GM10248 (cell line): ENCODE data around the gene DCLK1.
A peak's percentile ranks its signal among the peaks of the same experiment; 100 is the strongest.

Source experiments
- CTCF ChIA-PET: fragments of 300-600 bp; sonication (Branson Sonifier 250); formaldehyde crosslinking; extraction: SDS; loops from one replicate; lab custom pipeline; 2021; ENCODE audit warnings: antibody characterized with exemption; lab: Yijun Ruan, JAX
- POLR2A ChIA-PET: fragments of 350-650 bp; sonication (Branson Sonifier 250); formaldehyde crosslinking; extraction: SDS; loops from one replicate; lab custom pipeline; 2020; ENCODE audit warnings: antibody characterized with exemption; lab: Yijun Ruan, JAX
- DNase-seq: peaks from one replicate; pipeline ENCODE4 v3.0.0; 2012; ENCODE audit errors: extremely low spot score
- CTCF ChIP-seq: IDR thresholded peaks from 2 replicates; pipeline ENCODE4 v1.5.1; 2012; ENCODE audit warnings: mild to moderate bottlenecking, low read depth; ENCODE audit errors: extremely low read depth, missing control alignments, control extremely low read depth

Gene DCLK1

DNA sequence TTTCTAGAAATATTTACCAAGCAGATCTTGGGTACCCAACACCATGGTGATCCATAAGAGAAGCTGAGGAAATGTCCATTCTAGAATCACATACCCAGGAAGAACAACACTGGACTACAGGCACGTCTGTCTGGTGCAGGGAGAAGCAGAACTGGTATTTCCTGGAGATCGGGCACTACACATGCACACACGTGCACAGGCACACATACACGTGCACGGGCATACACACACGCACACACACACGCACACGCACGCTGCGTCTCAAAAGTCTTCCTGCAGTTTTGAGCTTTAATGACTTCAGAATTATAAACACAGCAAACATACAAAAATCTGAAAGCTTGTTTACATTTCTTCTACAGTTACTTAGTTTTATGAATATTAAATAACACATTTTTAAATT lies 189.8 kb downstream of the DCLK1 start:
- ChIA-PET CTCF (no interaction called here), POLR2A (no interaction called here)
- no peak for TF ChIP-seq CTCF
- no peak for DNase-seq

DNA sequence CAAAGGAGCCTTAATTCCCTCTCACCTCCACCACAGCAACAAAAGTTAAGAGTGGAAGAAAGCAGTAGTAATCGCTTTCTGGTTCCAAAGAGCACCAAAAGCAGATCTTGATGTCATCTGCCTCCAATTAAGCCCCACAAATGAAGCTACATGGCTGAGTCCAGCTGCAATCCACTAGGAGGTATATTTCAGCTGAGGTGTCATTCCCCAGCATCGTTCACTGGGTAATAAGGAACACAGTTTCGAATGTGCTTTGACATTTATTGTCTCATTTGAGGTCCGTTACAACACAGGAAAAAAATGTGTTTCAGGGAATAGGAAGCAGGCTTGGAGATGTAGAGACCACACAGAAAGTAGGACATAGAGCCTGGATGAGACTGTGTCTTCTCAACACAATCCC lies 190.4 kb downstream of the DCLK1 start:
- no peak for TF ChIP-seq CTCF
- CTCF ChIA-PET = interaction anchor here (1.2 kb wide), 1 partner anchor 37 kb away, joined by 3 read pairs; no protein-coding TSS in a partner anchor
- POLR2A ChIA-PET = no interaction called here

DNA sequence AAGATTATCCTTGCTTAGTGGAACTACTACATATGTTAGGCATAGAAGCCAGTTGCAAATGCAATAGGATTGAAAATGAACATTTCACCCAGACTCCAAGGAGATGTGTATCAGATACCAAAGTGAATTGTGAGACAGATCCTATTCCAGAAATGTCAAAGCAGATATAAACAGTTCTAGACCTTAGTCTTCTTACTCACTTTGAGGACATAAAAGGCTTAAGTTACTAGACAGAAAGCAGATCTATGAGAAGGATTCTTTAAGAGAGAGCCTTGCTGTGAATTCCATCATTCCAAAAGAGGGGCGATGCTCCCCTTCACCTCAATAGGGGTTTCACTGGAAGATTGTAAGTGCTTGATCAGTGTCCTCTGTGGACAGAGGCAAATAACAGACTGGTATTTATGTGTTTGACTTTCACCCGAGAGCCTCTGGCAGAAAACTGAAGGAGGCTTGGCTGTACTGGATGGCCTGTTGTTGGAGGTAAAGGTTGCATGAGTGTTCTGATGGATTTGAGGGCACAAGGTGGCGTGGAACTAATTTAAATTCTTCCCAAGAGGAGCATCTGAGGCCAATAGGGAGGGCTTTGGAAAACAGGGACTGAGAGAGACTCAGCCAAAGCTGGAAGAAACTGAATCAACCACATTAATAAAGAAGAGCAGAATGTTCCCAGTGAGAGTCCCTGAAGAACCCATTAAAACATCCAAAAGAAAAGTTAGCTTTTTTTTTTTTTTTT lies 194.8 kb downstream of the DCLK1 start:
- CTCF ChIA-PET = no interaction called here
- no peak for DNase-seq
- POLR2A ChIA-PET = no interaction called here
- no peak for TF ChIP-seq CTCF

More for the DNA sequence above, 190.4 kb downstream of the DCLK1 start:
- DNase-seq = no peak

- ChIA-PET POLR2A (no interaction called here), CTCF (interaction anchor here (0.7 kb wide), 1 partner anchor 13 kb away, joined by 3 read pairs; no protein-coding TSS in a partner anchor)
- no peak for TF ChIP-seq CTCF
- DNase-seq = peak; percentile 21
Measured at GRCh38 chr13:35930665-35931631, 200.2 kb downstream of the DCLK1 start.

GRCh38 chr13:35927567-35928021 lies 203.6 kb downstream of the DCLK1 start:
- DNase-seq = no peak
- CTCF ChIA-PET = interaction anchor here (0.8 kb wide), 1 partner anchor 13 kb away, joined by 3 read pairs; no protein-coding TSS in a partner anchor
- no peak for TF ChIP-seq CTCF
- POLR2A ChIA-PET = no interaction called here

DNA sequence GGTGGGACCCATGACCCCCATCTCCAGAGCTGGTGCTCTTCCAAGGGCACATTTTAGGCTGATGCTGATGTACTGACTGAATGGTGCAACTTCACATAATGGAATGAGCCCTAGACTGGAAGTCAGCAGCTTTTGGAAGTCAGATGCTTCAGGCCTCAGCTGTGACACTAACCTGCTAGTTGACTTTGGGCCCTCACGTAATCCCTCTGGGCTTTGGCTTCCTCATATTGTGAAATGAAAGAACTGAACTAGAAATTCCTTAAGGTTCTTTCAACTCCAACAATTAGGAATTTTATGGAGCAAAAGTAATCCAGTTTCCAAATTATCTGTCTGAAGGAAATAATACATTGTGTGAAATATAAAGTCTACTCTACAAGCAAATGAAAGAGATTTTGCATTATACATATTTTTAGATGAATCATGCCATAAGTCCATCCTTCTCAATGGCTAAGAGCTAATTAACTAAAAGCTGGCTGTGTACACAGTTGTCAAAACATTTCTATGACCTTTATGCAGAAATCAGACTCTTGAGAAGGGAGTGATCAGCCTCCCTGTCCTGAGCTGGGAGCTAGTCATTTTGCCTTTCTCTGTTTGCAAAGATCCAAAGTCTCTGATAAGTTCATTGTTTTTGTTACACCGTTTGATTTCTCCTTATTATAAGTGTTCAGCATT lies 204.2 kb downstream of the DCLK1 start:
- POLR2A ChIA-PET = no interaction called here
- TF ChIP-seq CTCF = no peak
- no peak for DNase-seq
- CTCF ChIA-PET = no interaction called here
